ENCODE results near the gene RGPD3.
A peak's percentile ranks its signal among the peaks of the same experiment; 100 is the strongest.
"Not testable (repeated sequence)": the region's sequence is repeated elsewhere in the genome, so short reads cannot be mapped to it uniquely, and the experiment has no call there.

RGPD3 gene

GRCh38 chr2:106468107-106468506, at the start of gene RGPD3:
TSS of gene RGPD3 (minus strand) at chr2:106468413. CDS start at chr2:106468288, 125 bp downstream.
- not testable (repeated sequence) for DNase-seq

GRCh38 chr2:106517329-106517728, 49.1 kb upstream of the RGPD3 start:
- no peak for DNase-seq

- no peak for DNase-seq
Measured at GRCh38 chr2:106516864-106517263, 48.7 kb upstream of the RGPD3 start.

- DNase-seq, result no peak
Measured at GRCh38 chr2:106516436-106516835, 48.2 kb upstream of the RGPD3 start.

GRCh38 chr2:106514827-106515226, 46.6 kb upstream of the RGPD3 start:
- DNase-seq, result not testable (repeated sequence)

GRCh38 chr2:106513391-106513790, 45.2 kb upstream of the RGPD3 start:
- not testable (repeated sequence) for DNase-seq

- DNase-seq, result not testable (repeated sequence)
Measured at GRCh38 chr2:106511934-106512333, 43.7 kb upstream of the RGPD3 start.

GRCh38 chr2:106511476-106511901, 43.3 kb upstream of the RGPD3 start:
- DNase-seq, result peak; percentile 7 to 31

- not testable (repeated sequence) for DNase-seq
Measured at GRCh38 chr2:106510791-106511190, 42.6 kb upstream of the RGPD3 start.

- not testable (repeated sequence) for DNase-seq
Measured at GRCh38 chr2:106509374-106509770, 41.2 kb upstream of the RGPD3 start.

GRCh38 chr2:106508660-106509373, 40.6 kb upstream of the RGPD3 start:
- not testable (repeated sequence) for DNase-seq

GRCh38 chr2:106506002-106506687, 37.9 kb upstream of the RGPD3 start:
- not testable (repeated sequence) for DNase-seq

GRCh38 chr2:106504787-106505186, 36.6 kb upstream of the RGPD3 start:
- DNase-seq, result not testable (repeated sequence)

- not testable (repeated sequence) for DNase-seq
Measured at GRCh38 chr2:106504192-106504591, 36.0 kb upstream of the RGPD3 start.

- not testable (repeated sequence) for DNase-seq
Measured at GRCh38 chr2:106502351-106502750, 34.1 kb upstream of the RGPD3 start.

- not testable (repeated sequence) for DNase-seq
Measured at GRCh38 chr2:106500350-106500749, 32.1 kb upstream of the RGPD3 start.

- not testable (repeated sequence) for DNase-seq
Measured at GRCh38 chr2:106498549-106498948, 30.3 kb upstream of the RGPD3 start.

GRCh38 chr2:106492913-106493312, 24.7 kb upstream of the RGPD3 start:
- DNase-seq, result not testable (repeated sequence)

- not testable (repeated sequence) for DNase-seq
Measured at GRCh38 chr2:106492399-106492798, 24.2 kb upstream of the RGPD3 start.

GRCh38 chr2:106489701-106490100, 21.5 kb upstream of the RGPD3 start:
- DNase-seq, result not testable (repeated sequence)

- DNase-seq, result not testable (repeated sequence)
Measured at GRCh38 chr2:106487386-106488191, 19.4 kb upstream of the RGPD3 start.

GRCh38 chr2:106486551-106487385, 18.6 kb upstream of the RGPD3 start, which contains the start of gene CD8B2:
TSS of gene CD8B2 (plus strand) at chr2:106487364. CDS start at chr2:106487427, 63 bp downstream.
- DNase-seq, result not testable (repeated sequence)

All from stimulated activated CD4-positive, alpha-beta T cell treated with anti-CD3 and anti-CD28 coated beads, Interleukin-2, amount 100 ng/mL, for 48 hours (primary cell).